Measurements from ENCODE around the gene RBP5. TPM values are rescaled to one million over a fixed set of nuclear protein-coding genes. Genes with fewer than 3 reads are reported as not detected.

RBP5 gene
- total RNA-seq, 1 experiment from 2014 or later, result not detected

DNA sequence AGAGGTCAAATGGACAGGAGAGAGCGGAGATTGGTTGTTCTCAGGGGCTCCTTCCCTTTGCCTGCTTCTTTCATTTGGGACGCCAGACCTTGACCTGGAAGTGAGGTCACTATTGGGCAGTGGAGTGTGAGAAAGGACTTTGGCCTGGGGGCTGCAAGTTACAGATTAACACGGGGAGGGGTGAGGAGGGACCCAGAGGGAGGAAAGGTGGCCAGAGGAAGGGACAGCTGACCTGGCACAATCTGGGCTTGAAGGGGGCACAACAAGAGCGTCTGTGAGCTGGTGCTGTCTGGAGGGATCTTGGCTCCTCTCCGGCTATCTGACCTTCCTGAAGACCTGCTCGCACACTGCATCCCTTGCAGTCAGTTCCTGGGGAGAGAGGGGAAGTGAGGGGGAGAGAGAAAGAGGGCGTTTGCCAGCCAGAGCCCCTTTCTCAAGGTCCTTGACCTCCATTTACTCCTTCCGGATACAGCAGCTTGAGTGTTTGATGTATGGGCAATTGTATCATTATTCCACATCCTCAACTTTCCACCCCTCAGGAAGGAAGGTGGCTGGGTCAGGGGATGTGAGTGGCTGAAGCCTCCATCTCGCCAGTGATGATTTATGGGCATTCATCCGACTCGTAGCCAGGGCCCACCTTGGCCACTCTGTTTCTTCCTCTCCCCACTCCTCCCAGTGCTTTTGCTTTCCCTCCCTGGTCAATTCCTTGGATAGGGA is 4.7 kb downstream of the RBP5 start:
- H3K9me3 ChIP-seq (ENCODE audit: low read depth, low read length, poor library complexity, severe bottlenecking), result no peaks in the 10 kb centered on the region
- no peak overlapping the region for H3K27ac ChIP-seq (ENCODE audit: low read depth, low read length, poor library complexity, severe bottlenecking)
- ChIA-PET CTCF (no interaction called here), POLR2A (ENCODE audit: low non-redundant PET) (no interaction called here)
- TF ChIP-seq EZH2 (IDR thresholded peaks at IDR 0.05; ENCODE audit: borderline replicate concordance, low read depth, low read length, poor library complexity, severe bottlenecking), result no peak
- TF ChIP-seq, protein P1, sequence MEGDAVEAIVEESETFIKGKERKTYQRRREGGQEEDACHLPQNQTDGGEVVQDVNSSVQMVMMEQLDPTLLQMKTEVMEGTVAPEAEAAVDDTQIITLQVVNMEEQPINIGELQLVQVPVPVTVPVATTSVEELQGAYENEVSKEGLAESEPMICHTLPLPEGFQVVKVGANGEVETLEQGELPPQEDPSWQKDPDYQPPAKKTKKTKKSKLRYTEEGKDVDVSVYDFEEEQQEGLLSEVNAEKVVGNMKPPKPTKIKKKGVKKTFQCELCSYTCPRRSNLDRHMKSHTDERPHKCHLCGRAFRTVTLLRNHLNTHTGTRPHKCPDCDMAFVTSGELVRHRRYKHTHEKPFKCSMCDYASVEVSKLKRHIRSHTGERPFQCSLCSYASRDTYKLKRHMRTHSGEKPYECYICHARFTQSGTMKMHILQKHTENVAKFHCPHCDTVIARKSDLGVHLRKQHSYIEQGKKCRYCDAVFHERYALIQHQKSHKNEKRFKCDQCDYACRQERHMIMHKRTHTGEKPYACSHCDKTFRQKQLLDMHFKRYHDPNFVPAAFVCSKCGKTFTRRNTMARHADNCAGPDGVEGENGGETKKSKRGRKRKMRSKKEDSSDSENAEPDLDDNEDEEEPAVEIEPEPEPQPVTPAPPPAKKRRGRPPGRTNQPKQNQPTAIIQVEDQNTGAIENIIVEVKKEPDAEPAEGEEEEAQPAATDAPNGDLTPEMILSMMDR (conservative IDR thresholded peaks at IDR 0.05; ENCODE audit: low read depth, low read length), result no peak
- H3K36me3 ChIP-seq (ENCODE audit: insufficient read depth, low read length, poor library complexity, severe bottlenecking), result no peaks in the 10 kb centered on the region
- intact Hi-C loops (cut with micrococcal nuclease; ENCODE audit: unreplicated experiment), result no loop called here
- H3K27me3 ChIP-seq (replicated peaks; ENCODE audit: insufficient read depth, low read depth, low read length, poor library complexity), result no peaks in the 10 kb centered on the region
- no TSS peak for BruUV-seq (replicated peaks)
- H3K4me3 ChIP-seq (ENCODE audit: low read depth, low read length, poor library complexity, severe bottlenecking), result no peak overlapping the region
- no peaks in the 10 kb centered on the region for H3K4me1 ChIP-seq (ENCODE audit: insufficient read depth, low read length, poor library complexity, severe bottlenecking)
- no peak for DNase-seq (ENCODE audit: low spot score)

DNA sequence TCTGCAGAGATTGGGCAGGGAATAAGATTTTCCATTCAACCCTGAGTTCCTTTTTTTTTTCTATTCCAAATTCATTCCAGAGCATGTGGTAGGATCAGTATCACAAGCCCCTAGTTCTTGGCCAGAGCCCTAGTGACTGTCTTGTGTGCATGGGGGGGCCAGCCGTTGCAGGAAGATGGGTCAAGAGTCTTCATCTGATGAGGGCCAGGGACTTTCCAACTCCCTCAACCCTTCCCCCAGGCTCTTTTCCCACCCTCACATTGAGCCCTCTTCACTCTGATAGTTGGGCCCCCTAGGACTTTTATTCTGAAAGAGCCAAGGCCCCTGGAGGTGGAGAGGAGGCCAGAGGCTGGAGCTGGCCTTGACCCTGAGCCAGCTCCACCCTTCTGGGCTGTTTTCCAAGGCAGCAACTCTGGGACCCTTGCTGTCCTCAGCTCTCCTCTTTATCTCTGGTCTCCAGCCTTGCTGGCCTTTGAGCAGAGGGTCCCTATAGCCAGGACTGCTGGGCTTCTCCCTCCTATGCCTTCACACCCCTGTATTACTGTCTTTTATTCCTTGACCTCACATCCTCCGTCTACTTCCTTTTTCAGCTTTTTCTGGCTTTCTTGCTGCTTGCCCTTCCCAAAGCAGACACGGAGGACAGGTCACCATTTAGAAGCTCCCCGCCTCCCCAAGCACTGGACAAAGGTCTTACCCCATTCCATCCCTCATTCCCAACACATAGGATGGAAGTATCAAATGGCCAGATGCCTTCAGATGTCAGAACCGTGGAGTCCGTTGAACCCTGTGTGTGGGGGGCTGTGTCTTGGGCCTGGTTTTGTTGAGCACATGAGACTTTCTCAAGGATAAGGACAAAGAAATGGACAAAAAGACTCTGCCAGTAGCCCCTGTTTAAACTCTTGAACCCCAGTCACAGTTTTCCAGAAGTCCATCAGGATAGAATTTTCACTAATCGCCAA is 5.6 kb downstream of the RBP5 start:
- no peaks in the 10 kb centered on the region for H3K36me3 ChIP-seq (ENCODE audit: insufficient read depth, low read length, poor library complexity, severe bottlenecking)
- ChIA-PET POLR2A (ENCODE audit: low non-redundant PET) (no interaction called here), CTCF (no interaction called here)
- no peaks in the 10 kb centered on the region for H3K27me3 ChIP-seq (replicated peaks; ENCODE audit: insufficient read depth, low read depth, low read length, poor library complexity)
- no peak overlapping the region for H3K27ac ChIP-seq (ENCODE audit: low read depth, low read length, poor library complexity, severe bottlenecking)
- H3K4me3 ChIP-seq (ENCODE audit: low read depth, low read length, poor library complexity, severe bottlenecking), result no peak overlapping the region
- intact Hi-C loops (cut with micrococcal nuclease; ENCODE audit: unreplicated experiment), result no loop called here
- H3K9me3 ChIP-seq (ENCODE audit: low read depth, low read length, poor library complexity, severe bottlenecking), result no peaks in the 10 kb centered on the region
- TF ChIP-seq, protein P1 (conservative IDR thresholded peaks at IDR 0.05; ENCODE audit: low read depth, low read length), result no peak
- TF ChIP-seq EZH2 (IDR thresholded peaks at IDR 0.05; ENCODE audit: borderline replicate concordance, low read depth, low read length, poor library complexity, severe bottlenecking), result no peak
- H3K4me1 ChIP-seq (ENCODE audit: insufficient read depth, low read length, poor library complexity, severe bottlenecking), result no peaks in the 10 kb centered on the region
- no TSS peak for BruUV-seq (replicated peaks)
- no peak for DNase-seq (ENCODE audit: low spot score)

DNA sequence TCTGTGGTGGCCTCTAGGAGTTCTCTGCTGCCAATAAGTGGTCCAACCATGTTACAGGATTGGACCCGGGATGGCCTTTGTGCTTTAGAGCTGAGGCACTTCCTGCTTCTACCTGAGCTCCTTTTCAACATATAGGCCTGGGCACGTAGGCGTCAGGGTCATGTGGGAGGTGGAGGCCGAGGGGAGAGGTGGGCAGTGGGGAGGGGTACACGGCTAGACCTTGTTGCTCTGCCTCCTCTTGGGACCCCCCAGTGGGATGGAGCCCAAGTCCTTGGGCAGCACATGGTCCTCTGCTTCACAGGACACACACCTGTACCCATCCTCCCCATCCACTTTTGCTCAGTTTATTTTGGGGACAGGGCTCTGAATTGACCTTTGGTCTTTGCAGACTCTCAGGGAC is 7.4 kb downstream of the RBP5 start:
- no peaks in the 10 kb centered on the region for H3K4me1 ChIP-seq (ENCODE audit: insufficient read depth, low read length, poor library complexity, severe bottlenecking)
- no peak for TF ChIP-seq EZH2 (IDR thresholded peaks at IDR 0.05; ENCODE audit: borderline replicate concordance, low read depth, low read length, poor library complexity, severe bottlenecking)
- TF ChIP-seq, protein P1 (conservative IDR thresholded peaks at IDR 0.05; ENCODE audit: low read depth, low read length), result no peak
- H3K36me3 ChIP-seq (ENCODE audit: insufficient read depth, low read length, poor library complexity, severe bottlenecking), result no peaks in the 10 kb centered on the region
- no peaks in the 10 kb centered on the region for H3K27me3 ChIP-seq (replicated peaks; ENCODE audit: insufficient read depth, low read depth, low read length, poor library complexity)
- intact Hi-C loops (cut with micrococcal nuclease; ENCODE audit: unreplicated experiment), result no loop called here
- H3K4me3 ChIP-seq (ENCODE audit: low read depth, low read length, poor library complexity, severe bottlenecking), result no peak overlapping the region
- no peaks in the 10 kb centered on the region for H3K9me3 ChIP-seq (ENCODE audit: low read depth, low read length, poor library complexity, severe bottlenecking)
- BruUV-seq (replicated peaks), result no TSS peak
- H3K27ac ChIP-seq (ENCODE audit: low read depth, low read length, poor library complexity, severe bottlenecking), result no peak overlapping the region
- ChIA-PET CTCF (no interaction called here), POLR2A (ENCODE audit: low non-redundant PET) (no interaction called here)
- DNase-seq (ENCODE audit: low spot score), result no peak

Data from A673 (cell line).